SK-N-SH (cell line): Measurements from ENCODE around the gene EPOP. TPM values are rescaled to one million over a fixed set of nuclear protein-coding genes. Genes with fewer than 3 reads are reported as not detected.

Experiments used
- CTCF ChIA-PET: fragments of 300-600, 350-600 bp; formaldehyde crosslinking; extraction: SDS; loops from one replicate; lab custom pipeline; 2021; lab: Yijun Ruan, JAX
- POLR2A ChIA-PET: fragments of 350-600 bp; sonication (Branson Sonifier 250); formaldehyde crosslinking; extraction: SDS; loops from one replicate; lab custom pipeline; 2020; ENCODE audit warnings: antibody characterized with exemption, inconsistent platforms; lab: Yijun Ruan, JAX
- DNase-seq: peaks from one replicate; pipeline ENCODE4 v3.0.0; 2012
- H2AFZ ChIP-seq: fragments of 200-600 bp; sonication (generic); 2 replicates; pipeline ENCODE4 v1.8.1; 2016; ENCODE audit warnings: antibody characterized with exemption, mild to moderate bottlenecking, low read depth
- H3F3A ChIP-seq: fragments of 200-600 bp; sonication (generic); replicated peaks from 2 replicates; pipeline ENCODE3; 2016; ENCODE audit warnings: antibody characterized with exemption, mild to moderate bottlenecking; ENCODE audit not compliant: insufficient read depth
- H3K27ac ChIP-seq, 2 experiments: fragments of 200-500 bp in 1 of 2; fragments of 200-600 bp in 1 of 2; sonication (Bioruptor generic) in 1 of 2; sonication (generic), shearing (Covaris generic) in 1 of 2; 2 replicates each; pipeline versions ENCODE4 v1.5.1 to v1.6.1; 2014 to 2016; ENCODE audit warnings: low read depth in 2 of 2, inconsistent platforms in 1 of 2, low read length in 1 of 2, mild to moderate bottlenecking in 1 of 2, mixed read lengths in 1 of 2
- H3K27me3 ChIP-seq: fragments of 200-600 bp; sonication (generic), shearing (Covaris generic); 2 replicates; pipeline ENCODE4 v1.6.1; 2016; ENCODE audit warnings: mixed run types; ENCODE audit not compliant: insufficient read depth
- H3K36me3 ChIP-seq, 2 experiments: fragments of 200-500 bp in 1 of 2; fragments of 200-600 bp in 1 of 2; sonication (Bioruptor generic) in 1 of 2; sonication (generic) in 1 of 2; replicated peaks in 1 of 2; 2 replicates each; pipeline versions ENCODE3 to v1.5.1; 2014 to 2016; ENCODE audit warnings: low read length in 1 of 2, mild to moderate bottlenecking in 1 of 2; ENCODE audit not compliant: insufficient read depth in 2 of 2, control insufficient read depth in 1 of 2
- H3K4me1 ChIP-seq, 2 experiments: fragments of 200-500 bp in 1 of 2; fragments of 200-600 bp in 1 of 2; sonication (Bioruptor generic) in 1 of 2; sonication (generic), shearing (Covaris generic) in 1 of 2; 2 replicates each; pipeline versions ENCODE4 v1.5.1 to v1.6.1; 2014 to 2016; ENCODE audit warnings: low read depth in 1 of 2, low read length in 1 of 2, mixed run types in 1 of 2; ENCODE audit not compliant: insufficient read depth in 2 of 2, control insufficient read depth in 1 of 2
- H3K4me2 ChIP-seq: fragments of 200-600 bp; sonication (generic), shearing (Covaris generic); 2 replicates; pipeline ENCODE4 v1.6.1; 2017; ENCODE audit warnings: mixed run types
- H3K4me3 ChIP-seq, 2 experiments: fragments of 200-500 bp in 1 of 2; fragments of 200-600 bp in 1 of 2; sonication (Bioruptor generic) in 1 of 2; sonication (generic), shearing (Covaris generic) in 1 of 2; 2 replicates each; pipeline versions ENCODE4 v1.5.1 to v1.8.1; 2014 to 2016; ENCODE audit warnings: low read depth in 2 of 2, inconsistent platforms in 1 of 2, low read length in 1 of 2, mild to moderate bottlenecking in 1 of 2, mixed read lengths in 1 of 2, moderate library complexity in 1 of 2
- H3K79me2 ChIP-seq: fragments of 200-600 bp; sonication (generic); 2 replicates; pipeline ENCODE4 v1.8.1; 2017; ENCODE audit warnings: mild to moderate bottlenecking; ENCODE audit not compliant: insufficient read depth
- H3K9ac ChIP-seq: fragments of 200-600 bp; sonication (generic); 2 replicates; pipeline ENCODE4 v1.6.1; 2017; ENCODE audit warnings: mixed run types
- H3K9me2 ChIP-seq: fragments of 200-600 bp; sonication (generic); 2 replicates; pipeline ENCODE4 v1.6.1; 2017; ENCODE audit warnings: mixed run types
- H3K9me3 ChIP-seq: fragments of 200-600 bp; sonication (generic); 2 replicates; pipeline ENCODE4 v1.6.1; 2017; ENCODE audit warnings: mixed run types, mild to moderate bottlenecking, moderate library complexity
- H4K20me1 ChIP-seq: fragments of 200-600 bp; sonication (generic); 2 replicates; pipeline ENCODE4 v1.6.1; 2017; ENCODE audit warnings: mild to moderate bottlenecking, mixed run types; ENCODE audit not compliant: insufficient read depth
- CTCF ChIP-seq: fragments of 200-600 bp; sonication (generic); IDR thresholded peaks from 2 replicates; pipeline ENCODE4 v1.6.1; 2017; ENCODE audit warnings: antibody characterized with exemption, mild to moderate bottlenecking, moderate library complexity
- ELF1 ChIP-seq: IDR thresholded peaks from 2 replicates; pipeline ENCODE4 v1.4.0; 2012
- EP300 ChIP-seq, 2 experiments: IDR thresholded peaks; 2 replicates each; pipeline versions ENCODE4 v1.4.0 to v1.6.1; 2012; ENCODE audit warnings: borderline replicate concordance in 1 of 2, low read depth in 1 of 2, low read length in 1 of 2
- FOSL2 ChIP-seq: IDR thresholded peaks from 2 replicates; pipeline ENCODE4 v1.4.0; 2012; ENCODE audit warnings: low read depth, mild to moderate bottlenecking, moderate library complexity, borderline replicate concordance
- JUND ChIP-seq: IDR thresholded peaks from 2 replicates; pipeline ENCODE4 v1.4.0; 2012
- REST ChIP-seq: IDR thresholded peaks from 2 replicates; pipeline ENCODE4 v1.6.1; 2012; ENCODE audit warnings: mild to moderate bottlenecking, low read depth, low read length, moderate library complexity
- SIN3A ChIP-seq: IDR thresholded peaks from 2 replicates; pipeline ENCODE4 v1.6.1; 2012; ENCODE audit warnings: low read depth, mild to moderate bottlenecking, low read length, moderate library complexity, borderline replicate concordance
- WGBS: methylation state at CpG from one replicate; pipeline ENCODE4 v1.1.6; 2017; ENCODE audit warnings: low lambda C conversion rate; 5-methylcytosine and 5-hydroxymethylcytosine counted together
- polyA plus RNA-seq, 3 experiments: library from polyadenylated mRNA; depleted of rRNA; stranded (reverse); fragments of >200 nt; gene quantifications; 2 replicates each; pipeline ENCODE4 v1.2.3, GENCODE V29; 2012
- TF ChIP-seq, protein P1 (sequence below): IDR thresholded peaks from 2 replicates; pipeline ENCODE4 v1.4.0; 2012; ENCODE audit warnings: low read depth, borderline replicate concordance

EPOP gene
- polyA plus RNA-seq, 1 of the 3 experiments (the other 2 are of a cell fraction): 3.1 TPM

GRCh38 chr17:38636054-38636453, 38.7 kb downstream of the EPOP start:
- WGBS: 83% methylated on average over 9 of the region's 9 CpGs
- H3F3A ChIP-seq: no peaks in the 10 kb centered on the region

More at GRCh38 chr17:38636054-38636453, 38.7 kb downstream of the EPOP start:
- H3K36me3 ChIP-seq: no peaks in the 10 kb centered on the region
- H3K27me3 ChIP-seq: no peaks in the 10 kb centered on the region
- H2AFZ ChIP-seq: no peak overlapping the region
- no peak overlapping the region for H3K27ac ChIP-seq
- no peaks in the 10 kb centered on the region for H3K9me3 ChIP-seq
- DNase-seq: no peak
- no peaks in the 10 kb centered on the region for H3K79me2 ChIP-seq
- no peaks in the 10 kb centered on the region for H4K20me1 ChIP-seq
- no peak overlapping the region for H3K4me2 ChIP-seq
- CTCF ChIA-PET: interaction anchor here (4.8 kb wide), 1 partner anchor 30 kb away, joined by 18 read pairs; the partner anchor contains the start of gene SRCIN1
- H3K9me2 ChIP-seq: no peaks in the 10 kb centered on the region
- H3K9ac ChIP-seq: no peak overlapping the region
- H3K4me3 ChIP-seq: no peak overlapping the region
- POLR2A ChIA-PET: no interaction called here
- TF ChIP-seq SIN3A (no peak), JUND (no peak), REST (no peak), EP300 (IDR thresholded peaks at IDR 0.05; ENCODE audit: borderline replicate concordance in 1 of 2, low read depth in 1 of 2, low read length in 1 of 2) (no peak), CTCF (no peak), FOSL2 (no peak), ELF1 (no peak)
- TF ChIP-seq, protein P1, sequence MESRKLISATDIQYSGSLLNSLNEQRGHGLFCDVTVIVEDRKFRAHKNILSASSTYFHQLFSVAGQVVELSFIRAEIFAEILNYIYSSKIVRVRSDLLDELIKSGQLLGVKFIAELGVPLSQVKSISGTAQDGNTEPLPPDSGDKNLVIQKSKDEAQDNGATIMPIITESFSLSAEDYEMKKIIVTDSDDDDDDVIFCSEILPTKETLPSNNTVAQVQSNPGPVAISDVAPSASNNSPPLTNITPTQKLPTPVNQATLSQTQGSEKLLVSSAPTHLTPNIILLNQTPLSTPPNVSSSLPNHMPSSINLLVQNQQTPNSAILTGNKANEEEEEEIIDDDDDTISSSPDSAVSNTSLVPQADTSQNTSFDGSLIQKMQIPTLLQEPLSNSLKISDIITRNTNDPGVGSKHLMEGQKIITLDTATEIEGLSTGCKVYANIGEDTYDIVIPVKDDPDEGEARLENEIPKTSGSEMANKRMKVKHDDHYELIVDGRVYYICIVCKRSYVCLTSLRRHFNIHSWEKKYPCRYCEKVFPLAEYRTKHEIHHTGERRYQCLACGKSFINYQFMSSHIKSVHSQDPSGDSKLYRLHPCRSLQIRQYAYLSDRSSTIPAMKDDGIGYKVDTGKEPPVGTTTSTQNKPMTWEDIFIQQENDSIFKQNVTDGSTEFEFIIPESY: no peak
- TF ChIP-seq, all 33 proteins: peak for 0
- H3K4me1 ChIP-seq: no peaks in the 10 kb centered on the region
